GM06990 (cell line): ENCODE results near the gene DBN1.

ENCODE experiments used
- DNase-seq: peaks from one replicate; pipeline ENCODE4 v3.0.0-alpha.2; 2011; ENCODE audit not compliant: insufficient read length; ENCODE audit errors: extremely low read depth
- H3K27me3 ChIP-seq: replicated peaks from 2 replicates; pipeline ENCODE4 v1.6.0; 2011; ENCODE audit warnings: low read length; ENCODE audit not compliant: control insufficient read depth, insufficient read depth
- H3K36me3 ChIP-seq: 2 replicates; pipeline ENCODE4 v1.5.1; 2011; ENCODE audit warnings: low read length; ENCODE audit not compliant: control insufficient read depth, insufficient read depth
- H3K4me3 ChIP-seq: replicated peaks from 2 replicates; pipeline ENCODE4 v1.5.1; 2011; ENCODE audit warnings: low read depth, mild to moderate bottlenecking, control low read depth, low read length
- CTCF ChIP-seq: IDR thresholded peaks from 2 replicates; pipeline ENCODE4 v1.5.1; 2011; ENCODE audit warnings: low read length, control low read depth, mild to moderate bottlenecking, inconsistent platforms; ENCODE audit not compliant: insufficient read depth, poor library complexity, severe bottlenecking

DBN1 gene

GRCh38 chr5:177469750-177470525 lies 3.5 kb downstream of the DBN1 start:
- TF ChIP-seq CTCF, result no peak
- no peak overlapping the region for H3K4me3 ChIP-seq
- H3K36me3 ChIP-seq, result no peaks in the 10 kb centered on the region
- H3K27me3 ChIP-seq, result no peaks in the 10 kb centered on the region; the same call in none of the 2 replicates
- no peak for DNase-seq

- no peak for DNase-seq
- Histone ChIP-seq H3K4me3 (no peak overlapping the region), H3K27me3 (no peaks in the 10 kb centered on the region; the same call in none of the 2 replicates), H3K36me3 (no peaks in the 10 kb centered on the region)
- no peak for TF ChIP-seq CTCF
These were observed 4.5 kb downstream of the DBN1 start for GRCh38 chr5:177468685-177469628.

GRCh38 chr5:177468329-177468684 lies 5.1 kb downstream of the DBN1 start:
- H3K27me3 ChIP-seq, result no peaks in the 10 kb centered on the region; the same call in 1 of the 2 replicates
- H3K36me3 ChIP-seq, result no peaks in the 10 kb centered on the region
- TF ChIP-seq CTCF, result no peak
- no peak for DNase-seq
- no peak overlapping the region for H3K4me3 ChIP-seq

GRCh38 chr5:177467436-177467835 lies 6.0 kb downstream of the DBN1 start:
- no peak for DNase-seq
- no peak for TF ChIP-seq CTCF
- Histone ChIP-seq H3K27me3 (no peaks in the 10 kb centered on the region; the same call in 1 of the 2 replicates), H3K36me3 (no peaks in the 10 kb centered on the region), H3K4me3 (no peak overlapping the region)

GRCh38 chr5:177466861-177467260 lies 6.6 kb downstream of the DBN1 start:
- H3K36me3 ChIP-seq, result no peaks in the 10 kb centered on the region
- DNase-seq, result no peak
- H3K4me3 ChIP-seq, result no peak overlapping the region
- no peaks in the 10 kb centered on the region; the same call in 1 of the 2 replicates for H3K27me3 ChIP-seq
- no peak for TF ChIP-seq CTCF
